C1 segment of cervical spinal cord (tissue), 14 donors: ENCODE data around the gene EVX1.

ENCODE experiments used
- DNase-seq, 14 donors: peaks; one replicate each; lab custom pipeline; 2025; lab: John Stamatoyannopoulos, UW

The EVX1 gene

GRCh38 chr7:27229448-27229847 is 13.2 kb upstream of the EVX1 start:
- DNase-seq: no peak

GRCh38 chr7:27235387-27236311 is 7.0 kb upstream of the EVX1 start:
- peak in 5 of 14 donors; percentile 3 to 22 (median 19) for DNase-seq

- DNase-seq: no peak
Observed at GRCh38 chr7:27237735-27238334, 4.8 kb upstream of the EVX1 start.

- no peak for DNase-seq
Observed at GRCh38 chr7:27238979-27239386, 3.6 kb upstream of the EVX1 start.

- DNase-seq: no peak
Observed at GRCh38 chr7:27239387-27240014, 3.1 kb upstream of the EVX1 start.

GRCh38 chr7:27240015-27240731 is 2.4 kb upstream of the EVX1 start:
- no peak for DNase-seq

GRCh38 chr7:27241189-27242056 is 1.2 kb upstream of the EVX1 start:
- no peak for DNase-seq

GRCh38 chr7:27242154-27242553 is 448 bp upstream of the EVX1 start:
- no peak for DNase-seq

- DNase-seq: no peak
Observed at GRCh38 chr7:27243340-27244163, 950 bp downstream of the EVX1 start.

- no peak for DNase-seq
Observed at GRCh38 chr7:27244488-27245123, 2.0 kb downstream of the EVX1 start.

GRCh38 chr7:27245124-27245797 is 2.7 kb downstream of the EVX1 start:
- no peak for DNase-seq

GRCh38 chr7:27245798-27246691 is 3.4 kb downstream of the EVX1 start:
- no peak for DNase-seq

GRCh38 chr7:27247000-27247399 is 4.4 kb downstream of the EVX1 start:
- no peak for DNase-seq

- no peak for DNase-seq
Observed at GRCh38 chr7:27247452-27248426, 5.1 kb downstream of the EVX1 start.

- DNase-seq: no peak
Observed at GRCh38 chr7:27248427-27248806, 5.8 kb downstream of the EVX1 start.

GRCh38 chr7:27248911-27249723 is 6.5 kb downstream of the EVX1 start:
- DNase-seq: no peak
